ENCODE data around the gene UNC13A.

DNA sequence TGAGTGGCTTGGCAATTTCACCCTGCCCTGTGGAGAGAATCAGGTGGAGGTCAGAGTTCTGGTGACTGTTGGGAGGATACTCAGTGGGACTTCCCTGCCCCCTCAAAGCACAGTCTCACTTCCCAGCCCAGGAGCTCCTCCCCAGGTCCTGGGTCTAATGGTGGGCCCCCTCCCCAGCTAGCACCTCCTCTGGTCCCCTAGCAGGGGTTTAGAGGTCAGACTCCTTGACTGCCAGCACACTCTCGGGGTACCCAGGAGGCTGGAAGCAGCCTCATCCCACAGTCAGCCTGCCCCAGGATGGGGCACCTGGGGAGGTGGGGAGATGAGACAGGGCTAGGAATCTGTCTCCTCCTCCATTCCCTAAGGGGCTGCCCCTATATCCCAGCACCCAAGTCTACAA is 67.5 kb downstream of the UNC13A start:
- TF ChIP-seq CTCF (conservative IDR thresholded peaks at IDR 0.05) (no peak), ZFX (IDR thresholded peaks at IDR 0.05) (no peak)
